Bronchial epithelial cell (primary cell): ENCODE results near the gene ZC3H8. TPM values are rescaled to one million over a fixed set of nuclear protein-coding genes. Genes with fewer than 3 reads are reported as not detected.

ENCODE experiments used
- DNase-seq: peaks from one replicate; pipeline ENCODE4 v3.0.0-alpha.2; 2010; ENCODE audit warnings: low read depth
- FAIRE-seq: peaks from 2 replicates; lab custom pipeline; 2011; peaks lifted over from hg19 to GRCh38; lab: Jason Lieb, UNC
- H3K27me3 ChIP-seq: 2 replicates; pipeline ENCODE4 v1.5.1; 2011; ENCODE audit warnings: low read length; ENCODE audit not compliant: control insufficient read depth, insufficient read depth
- H3K36me3 ChIP-seq: 2 replicates; pipeline ENCODE4 v1.5.1; 2011; ENCODE audit warnings: low read length; ENCODE audit not compliant: control insufficient read depth, insufficient read depth
- H3K4me3 ChIP-seq: 2 replicates; pipeline ENCODE4 v1.5.1; 2011; ENCODE audit warnings: mild to moderate bottlenecking, low read depth, low read length, control low read depth
- total RNA-seq: library from RNA; depleted of rRNA; stranded (reverse); fragments of >200 nt; gene quantifications from 2 replicates; pipeline ENCODE4 v1.2.1, GENCODE V29; 2014
- TF ChIP-seq, protein P1 (sequence below): IDR thresholded peaks from 2 replicates; pipeline ENCODE4 v1.5.1; 2011; ENCODE audit warnings: mild to moderate bottlenecking, moderate library complexity, low read length, control low read depth, inconsistent platforms; ENCODE audit not compliant: insufficient read depth, severe bottlenecking

ZC3H8 gene
- 7.9 and 11.5 TPM in 2 replicates for total RNA-seq

DNA sequence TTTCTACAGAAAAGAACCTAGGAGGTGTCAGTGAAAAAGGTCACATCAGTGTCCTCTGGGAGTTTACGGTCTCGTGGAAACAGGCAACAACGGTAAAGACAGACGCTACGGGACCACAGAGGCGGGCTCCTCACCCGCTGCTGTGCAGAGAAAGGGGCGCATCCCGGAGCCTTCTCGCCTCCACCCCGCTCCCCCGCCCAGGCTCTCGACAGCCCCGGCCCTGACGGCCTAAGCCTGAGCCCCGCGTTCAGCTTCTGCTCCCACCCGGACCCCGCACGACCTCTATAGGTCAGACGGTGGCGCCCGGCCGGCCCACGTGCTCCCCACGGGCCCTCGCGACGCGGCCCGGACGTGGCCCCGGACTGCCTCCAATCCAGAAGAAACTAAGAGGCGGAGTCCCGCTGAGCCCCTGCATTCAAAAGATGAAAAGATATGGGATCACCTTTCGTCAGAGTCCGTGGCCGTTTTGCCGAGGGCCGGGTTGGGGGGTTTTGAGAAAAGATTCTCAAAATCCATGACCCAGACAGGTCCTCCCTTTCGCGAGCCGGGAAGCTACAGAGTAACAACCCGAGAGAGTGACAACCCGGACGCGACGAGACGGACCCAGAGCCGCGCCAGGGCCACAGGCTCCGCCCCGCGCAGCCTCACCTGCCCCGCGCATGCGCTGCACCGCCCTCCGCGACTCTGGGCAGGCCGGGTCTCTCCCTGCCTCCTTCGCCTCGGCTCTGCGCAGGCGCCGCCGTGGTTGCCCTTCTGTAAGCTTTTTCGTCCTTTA, at the start of gene ZC3H8:
ZC3H8 (minus strand) TSS at position 577 of the 775 bp plus-strand sequence; CDS start at position 516, 61 bp downstream.
- Histone ChIP-seq H3K4me3 (peak within 1 kb of the TSS; percentile 87), H3K27me3 (no peaks in the 10 kb centered on the region), H3K36me3 (no peaks in the 10 kb centered on the region)
- FAIRE-seq: no peak
- DNase-seq: peak; percentile 77
- TF ChIP-seq, protein P1, sequence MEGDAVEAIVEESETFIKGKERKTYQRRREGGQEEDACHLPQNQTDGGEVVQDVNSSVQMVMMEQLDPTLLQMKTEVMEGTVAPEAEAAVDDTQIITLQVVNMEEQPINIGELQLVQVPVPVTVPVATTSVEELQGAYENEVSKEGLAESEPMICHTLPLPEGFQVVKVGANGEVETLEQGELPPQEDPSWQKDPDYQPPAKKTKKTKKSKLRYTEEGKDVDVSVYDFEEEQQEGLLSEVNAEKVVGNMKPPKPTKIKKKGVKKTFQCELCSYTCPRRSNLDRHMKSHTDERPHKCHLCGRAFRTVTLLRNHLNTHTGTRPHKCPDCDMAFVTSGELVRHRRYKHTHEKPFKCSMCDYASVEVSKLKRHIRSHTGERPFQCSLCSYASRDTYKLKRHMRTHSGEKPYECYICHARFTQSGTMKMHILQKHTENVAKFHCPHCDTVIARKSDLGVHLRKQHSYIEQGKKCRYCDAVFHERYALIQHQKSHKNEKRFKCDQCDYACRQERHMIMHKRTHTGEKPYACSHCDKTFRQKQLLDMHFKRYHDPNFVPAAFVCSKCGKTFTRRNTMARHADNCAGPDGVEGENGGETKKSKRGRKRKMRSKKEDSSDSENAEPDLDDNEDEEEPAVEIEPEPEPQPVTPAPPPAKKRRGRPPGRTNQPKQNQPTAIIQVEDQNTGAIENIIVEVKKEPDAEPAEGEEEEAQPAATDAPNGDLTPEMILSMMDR: no peak

DNA sequence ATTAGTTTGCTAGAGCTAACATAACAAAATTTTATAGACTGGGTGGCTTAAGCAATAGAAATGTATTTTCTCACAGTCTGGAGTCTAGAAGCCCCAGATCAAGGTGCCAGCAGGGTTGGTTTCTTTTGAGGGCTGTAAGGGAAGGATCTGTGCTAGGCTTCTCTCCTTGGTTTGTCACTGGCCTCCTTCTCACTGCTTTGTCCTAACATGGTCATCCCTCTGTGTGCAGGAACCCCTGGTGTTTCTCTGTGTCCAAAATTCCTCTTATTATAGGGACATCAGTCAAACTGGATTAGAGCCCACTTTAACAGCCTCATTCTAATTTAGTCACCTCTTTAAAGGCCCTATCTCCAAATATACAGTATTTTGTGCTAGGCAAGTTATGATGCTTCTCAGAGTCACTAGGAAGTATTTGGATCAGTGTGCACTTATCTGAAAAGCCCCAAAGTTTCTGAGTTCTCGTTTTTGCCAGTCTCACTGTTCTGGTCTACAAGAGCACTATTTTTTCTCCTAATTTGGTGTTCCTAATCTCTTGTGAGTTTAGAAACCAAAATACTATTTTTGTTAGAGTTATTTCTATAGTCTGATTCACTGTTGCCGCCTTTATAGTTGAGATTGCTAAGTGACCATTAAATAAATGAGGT, 49.6 kb upstream of the ZC3H8 start:
- FAIRE-seq (no peak), DNase-seq (no peak)
- TF ChIP-seq, protein P1: no peak
- H3K27me3 ChIP-seq: no peaks in the 10 kb centered on the region
- H3K4me3 ChIP-seq: no peak overlapping the region
- H3K36me3 ChIP-seq: peaks cover 2% of the 10 kb centered on the region

DNA sequence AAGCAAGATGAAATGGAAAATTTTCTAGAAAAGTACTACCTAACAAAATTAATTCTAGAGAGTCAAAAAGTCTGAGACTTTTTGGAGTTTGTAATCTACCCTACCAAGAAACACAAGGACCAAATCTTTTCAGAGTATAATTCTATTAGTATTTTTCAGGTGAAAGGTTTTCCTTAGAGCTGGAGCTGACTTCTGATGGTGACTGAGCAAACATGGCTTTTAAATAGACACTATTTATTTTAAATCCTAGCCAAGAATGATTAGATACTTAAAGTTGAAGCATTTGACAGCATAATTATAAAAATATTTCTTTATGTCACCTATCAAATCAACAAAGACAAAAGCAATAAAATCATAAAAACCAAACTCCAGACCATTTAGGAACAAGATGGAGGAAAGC, 47.1 kb upstream of the ZC3H8 start:
- FAIRE-seq (no peak), DNase-seq (no peak)
- no peak overlapping the region for H3K4me3 ChIP-seq
- H3K36me3 ChIP-seq: peaks cover 2% of the 10 kb centered on the region
- TF ChIP-seq, protein P1: no peak
- no peaks in the 10 kb centered on the region for H3K27me3 ChIP-seq

DNA sequence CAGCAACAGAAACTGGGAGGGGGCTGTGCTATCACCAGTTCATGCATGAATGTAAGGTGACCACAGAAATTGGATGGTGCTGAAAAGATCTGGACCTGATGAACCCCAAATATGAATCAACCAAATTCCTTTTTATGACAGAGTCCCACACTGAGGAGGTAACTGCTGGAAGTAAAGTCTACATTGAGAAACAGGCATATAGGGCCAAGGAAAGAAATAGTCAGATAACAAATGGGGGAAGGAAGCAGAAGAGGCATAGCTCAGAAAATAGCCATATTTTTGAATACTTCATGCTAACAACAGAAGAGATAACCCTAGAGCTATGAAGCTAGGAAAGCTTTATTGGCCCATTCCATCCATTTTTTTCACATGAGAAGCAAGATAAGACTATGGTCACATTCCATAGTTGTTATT, 46.3 kb upstream of the ZC3H8 start:
- H3K36me3 ChIP-seq: peaks cover 2% of the 10 kb centered on the region
- H3K4me3 ChIP-seq: no peak overlapping the region
- peak; percentile 16 for DNase-seq
- TF ChIP-seq, protein P1: no peak
- no peak for FAIRE-seq
- H3K27me3 ChIP-seq: no peaks in the 10 kb centered on the region

DNA sequence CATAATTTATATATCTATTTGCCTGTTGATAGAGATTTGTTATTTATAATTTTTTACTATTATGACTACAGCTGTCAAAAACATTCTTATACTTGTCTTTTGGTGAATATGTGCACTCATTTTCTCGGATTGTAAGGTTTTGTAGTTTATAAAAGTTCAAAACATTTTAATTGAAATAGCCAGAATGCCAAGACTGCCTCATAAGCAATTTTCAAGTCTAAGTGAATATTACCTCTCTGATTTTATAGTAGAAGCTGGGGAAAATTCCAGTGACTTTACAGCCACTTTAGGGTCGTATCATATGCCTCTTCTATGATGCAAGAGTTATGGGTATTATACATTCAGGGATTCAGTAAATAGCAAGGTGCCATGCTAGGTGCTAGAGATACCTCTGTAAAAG, 41.6 kb upstream of the ZC3H8 start:
- no peaks in the 10 kb centered on the region for H3K36me3 ChIP-seq
- TF ChIP-seq, protein P1: no peak
- FAIRE-seq (no peak), DNase-seq (no peak)
- no peaks in the 10 kb centered on the region for H3K27me3 ChIP-seq
- H3K4me3 ChIP-seq: no peak overlapping the region
